22Rv1 (cell line): Measurements from ENCODE around the gene PADI4.
A peak's percentile ranks its signal among the peaks of the same experiment; 100 is the strongest.

Source experiments
- H3K27ac ChIP-seq: fragments of 450-650 bp; 2 replicates; pipeline ENCODE4 v1.5.1; 2017
- CTCF ChIP-seq: fragments of 450-650 bp; IDR thresholded peaks from 2 replicates; pipeline ENCODE4 v1.5.1; 2017; ENCODE audit warnings: mild to moderate bottlenecking
- ZFX ChIP-seq: fragments of 450-650 bp; IDR thresholded peaks from 2 replicates; pipeline ENCODE4 v1.6.1; 2017; ENCODE audit warnings: antibody characterized with exemption, borderline replicate concordance

PADI4 gene

GRCh38 chr1:17360272-17360956 lies 52.4 kb downstream of the PADI4 start:
- TF ChIP-seq CTCF (no peak), ZFX (no peak)
- no peak overlapping the region for H3K27ac ChIP-seq

GRCh38 chr1:17361687-17362086 lies 53.7 kb downstream of the PADI4 start:
- no peak overlapping the region for H3K27ac ChIP-seq
- TF ChIP-seq ZFX (no peak), CTCF (no peak)

- TF ChIP-seq CTCF (no peak), ZFX (no peak)
- H3K27ac ChIP-seq: no peak overlapping the region
Observed at GRCh38 chr1:17363351-17363750, 55.4 kb downstream of the PADI4 start.

GRCh38 chr1:17363771-17364170 lies 55.8 kb downstream of the PADI4 start:
- TF ChIP-seq CTCF (no peak), ZFX (no peak)
- no peak overlapping the region for H3K27ac ChIP-seq

- no peak overlapping the region for H3K27ac ChIP-seq
- no peak for TF ChIP-seq ZFX
- no peak for TF ChIP-seq CTCF
Observed at GRCh38 chr1:17365293-17365692, 57.3 kb downstream of the PADI4 start.

GRCh38 chr1:17369466-17369865 lies 61.5 kb downstream of the PADI4 start:
- no peak overlapping the region for H3K27ac ChIP-seq
- TF ChIP-seq CTCF (no peak), ZFX (no peak)

- no peak overlapping the region for H3K27ac ChIP-seq
- peak; percentile 51 for TF ChIP-seq CTCF
- TF ChIP-seq ZFX: no peak
Observed at GRCh38 chr1:17370618-17371017, 62.6 kb downstream of the PADI4 start.
